NCI-H1694 (cell line): ENCODE measurements around the gene AAK1.
"Not testable (repeated sequence)": the region's sequence is repeated elsewhere in the genome, so short reads cannot be mapped to it uniquely, and the experiment has no call there.

ENCODE experiments used
- DNase-seq: peaks from one replicate; lab custom pipeline; 2025; lab: John Stamatoyannopoulos, UW

The AAK1 gene

GRCh38 chr2:69659941-69660483 lies 16.5 kb upstream of the AAK1 start:
- no peak for DNase-seq

GRCh38 chr2:69659349-69659748 lies 15.8 kb upstream of the AAK1 start:
- DNase-seq = no peak

GRCh38 chr2:69652206-69652605 lies 8.7 kb upstream of the AAK1 start:
- DNase-seq = no peak

GRCh38 chr2:69647196-69647595 lies 3.7 kb upstream of the AAK1 start:
- not testable (repeated sequence) for DNase-seq

- no peak for DNase-seq
Measured at GRCh38 chr2:69646714-69647113, 3.2 kb upstream of the AAK1 start.

- DNase-seq = no peak
Measured at GRCh38 chr2:69645921-69646320, 2.4 kb upstream of the AAK1 start.

- DNase-seq = no peak
Measured at GRCh38 chr2:69645031-69645431, 1.5 kb upstream of the AAK1 start.

GRCh38 chr2:69644506-69644979 lies 1.0 kb upstream of the AAK1 start:
- no peak for DNase-seq

GRCh38 chr2:69642709-69643601 lies 584 bp downstream of the AAK1 start:
- DNase-seq = peak; percentile 10

GRCh38 chr2:69641887-69642708 lies 1.4 kb downstream of the AAK1 start:
- no peak for DNase-seq

GRCh38 chr2:69641471-69641870 lies 2.1 kb downstream of the AAK1 start:
- DNase-seq = no peak

GRCh38 chr2:69639266-69639665 lies 4.3 kb downstream of the AAK1 start:
- DNase-seq = no peak

GRCh38 chr2:69638630-69639029 lies 4.9 kb downstream of the AAK1 start:
- DNase-seq = no peak

- no peak for DNase-seq
Measured at GRCh38 chr2:69637923-69638322, 5.6 kb downstream of the AAK1 start.

GRCh38 chr2:69636395-69636794 lies 7.1 kb downstream of the AAK1 start:
- DNase-seq = no peak

GRCh38 chr2:69635432-69635831 lies 8.1 kb downstream of the AAK1 start:
- no peak for DNase-seq

- DNase-seq = no peak
Measured at GRCh38 chr2:69634196-69634821, 9.2 kb downstream of the AAK1 start.

GRCh38 chr2:69631402-69631801 lies 12.1 kb downstream of the AAK1 start:
- no peak for DNase-seq

GRCh38 chr2:69629921-69630608 lies 13.5 kb downstream of the AAK1 start:
- no peak for DNase-seq

- DNase-seq = no peak
Measured at GRCh38 chr2:69628325-69629021, 15.1 kb downstream of the AAK1 start.
